ENCODE measurements around the gene EMX2.
"Not testable (repeated sequence)": the region's sequence is repeated elsewhere in the genome, so short reads cannot be mapped to it uniquely, and the experiment has no call there.

EMX2 gene

GRCh38 chr10:117562896-117563737 lies 20.6 kb downstream of the EMX2 start:
- no peak for DNase-seq

DNA sequence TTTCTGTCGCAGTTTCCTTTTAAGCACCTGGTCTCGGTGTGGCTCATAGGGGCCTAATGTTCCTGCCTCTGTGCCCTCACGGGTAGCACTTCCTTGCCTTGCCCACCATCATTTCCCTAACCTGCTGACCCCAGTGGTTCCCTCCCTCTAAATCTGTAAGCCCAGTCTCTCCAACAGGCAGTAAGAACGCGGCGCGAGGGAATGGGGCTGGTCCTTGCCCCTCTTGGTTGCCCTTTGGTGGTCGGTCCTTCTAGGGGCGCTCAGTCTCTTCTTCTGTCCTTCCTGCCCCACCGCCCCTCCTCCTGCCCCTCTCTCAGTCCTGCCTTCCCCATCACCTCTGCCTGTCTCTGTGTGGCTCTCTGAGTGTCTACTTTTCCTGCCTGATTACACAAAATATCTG lies 21.2 kb downstream of the EMX2 start:
- no peak for DNase-seq

GRCh38 chr10:117565068-117565467 lies 22.5 kb downstream of the EMX2 start:
- no peak for DNase-seq

- no peak for DNase-seq
Observed at GRCh38 chr10:117568334-117568733, 25.8 kb downstream of the EMX2 start.

DNA sequence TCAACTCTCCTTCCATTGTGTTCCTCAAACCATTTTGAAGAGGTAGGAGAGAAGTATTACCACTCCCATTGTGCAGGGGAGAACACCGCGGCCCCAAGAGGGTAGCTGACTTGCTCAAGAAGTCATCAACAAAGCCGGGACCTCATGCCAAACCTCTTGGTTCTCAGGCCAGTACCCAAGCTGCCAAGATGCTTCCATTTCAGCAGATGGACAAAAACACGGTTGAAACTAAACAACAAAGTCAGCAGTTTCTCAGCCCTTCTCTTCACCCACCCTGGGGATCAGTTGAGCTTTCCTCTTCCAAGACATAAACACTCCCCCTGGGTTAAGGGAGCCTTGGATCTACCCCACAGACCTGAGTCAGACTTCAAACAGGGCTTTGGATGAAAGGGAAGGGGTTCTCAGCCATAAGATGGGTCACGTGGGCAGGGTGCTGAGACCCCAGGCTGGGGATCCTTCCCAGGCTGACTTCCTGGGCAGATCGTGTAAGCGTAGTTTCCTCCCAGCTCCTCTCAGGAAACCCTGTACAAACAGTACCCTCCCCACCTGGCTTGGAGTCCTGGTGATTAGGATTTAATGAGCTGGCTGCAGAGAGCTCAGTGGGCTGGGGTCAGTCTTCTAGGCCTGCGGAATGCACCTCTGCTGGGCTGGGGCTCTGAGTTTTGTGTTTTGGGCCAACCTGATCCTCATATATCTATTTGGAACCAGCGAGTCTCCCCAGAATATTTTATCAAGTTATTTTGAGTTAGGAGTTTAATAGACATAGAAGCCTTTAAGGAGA lies 27.3 kb downstream of the EMX2 start:
- DNase-seq = no peak

- DNase-seq = no peak
Observed at GRCh38 chr10:117570880-117571279, 28.3 kb downstream of the EMX2 start.

DNA sequence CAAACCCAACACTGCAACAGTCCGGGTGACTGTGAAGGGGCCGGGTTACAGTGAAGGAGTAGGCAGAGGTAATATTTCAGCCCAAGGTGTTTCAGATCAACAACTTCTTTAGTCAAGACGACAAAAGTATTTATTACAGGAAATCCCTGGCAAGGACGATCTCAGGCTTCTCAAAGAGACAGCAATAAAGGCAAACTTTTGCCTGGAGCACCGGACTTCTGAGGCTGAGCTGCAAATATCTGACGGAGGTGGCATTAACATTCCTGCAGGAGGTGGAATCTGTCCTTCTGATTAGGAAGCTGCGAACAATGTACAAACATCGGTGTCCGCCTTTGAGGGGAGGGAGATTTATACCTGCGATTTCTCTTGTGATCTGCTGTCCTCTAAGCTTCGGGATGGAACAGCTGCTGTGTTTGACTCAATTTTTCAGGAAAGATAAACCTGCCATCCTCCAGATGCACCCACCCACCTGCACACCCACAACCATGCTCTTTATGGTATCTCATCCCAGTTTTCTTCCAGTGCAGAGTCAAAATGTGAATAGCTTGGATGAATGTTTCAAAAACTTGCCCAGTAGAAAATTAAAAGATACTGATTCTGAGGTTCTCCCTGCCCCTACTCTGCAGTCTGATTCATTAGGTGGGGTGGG lies 32.1 kb downstream of the EMX2 start:
- no peak for DNase-seq

- DNase-seq = no peak
Observed at GRCh38 chr10:117578490-117578889, 35.9 kb downstream of the EMX2 start.

DNA sequence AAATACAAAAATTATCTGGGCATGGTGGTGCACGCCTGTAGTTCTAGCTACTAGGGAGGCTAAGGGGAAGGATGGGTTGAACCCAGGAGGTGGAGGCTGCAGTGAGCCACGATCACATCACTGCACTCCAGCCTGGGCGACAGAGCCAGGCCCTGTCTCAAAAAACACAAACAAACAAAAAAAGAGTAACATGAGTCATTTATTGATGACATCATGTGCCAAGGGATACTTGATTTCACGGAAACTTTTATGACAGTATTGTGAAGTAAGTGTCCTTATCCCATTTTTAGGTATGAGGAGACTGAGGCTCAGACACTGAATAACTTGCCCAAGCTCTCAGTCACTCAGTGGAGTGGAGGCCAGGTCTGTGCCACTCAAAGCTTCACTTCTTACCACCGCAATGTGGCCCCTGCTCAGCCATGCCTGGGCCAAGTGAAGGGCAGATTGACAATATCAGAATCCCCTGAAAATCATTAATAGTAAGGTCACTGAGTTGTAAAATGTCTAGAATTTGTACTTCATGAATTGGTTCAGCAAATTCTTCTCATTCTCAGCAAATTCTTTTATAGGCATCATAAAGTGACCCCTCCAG lies 36.5 kb downstream of the EMX2 start:
- no peak for DNase-seq

GRCh38 chr10:117581961-117582360 lies 39.4 kb downstream of the EMX2 start:
- DNase-seq = no peak

GRCh38 chr10:117584831-117585230 lies 42.3 kb downstream of the EMX2 start:
- DNase-seq = not testable (repeated sequence)

- DNase-seq = no peak
Observed at GRCh38 chr10:117587036-117587435, 44.5 kb downstream of the EMX2 start.

DNA sequence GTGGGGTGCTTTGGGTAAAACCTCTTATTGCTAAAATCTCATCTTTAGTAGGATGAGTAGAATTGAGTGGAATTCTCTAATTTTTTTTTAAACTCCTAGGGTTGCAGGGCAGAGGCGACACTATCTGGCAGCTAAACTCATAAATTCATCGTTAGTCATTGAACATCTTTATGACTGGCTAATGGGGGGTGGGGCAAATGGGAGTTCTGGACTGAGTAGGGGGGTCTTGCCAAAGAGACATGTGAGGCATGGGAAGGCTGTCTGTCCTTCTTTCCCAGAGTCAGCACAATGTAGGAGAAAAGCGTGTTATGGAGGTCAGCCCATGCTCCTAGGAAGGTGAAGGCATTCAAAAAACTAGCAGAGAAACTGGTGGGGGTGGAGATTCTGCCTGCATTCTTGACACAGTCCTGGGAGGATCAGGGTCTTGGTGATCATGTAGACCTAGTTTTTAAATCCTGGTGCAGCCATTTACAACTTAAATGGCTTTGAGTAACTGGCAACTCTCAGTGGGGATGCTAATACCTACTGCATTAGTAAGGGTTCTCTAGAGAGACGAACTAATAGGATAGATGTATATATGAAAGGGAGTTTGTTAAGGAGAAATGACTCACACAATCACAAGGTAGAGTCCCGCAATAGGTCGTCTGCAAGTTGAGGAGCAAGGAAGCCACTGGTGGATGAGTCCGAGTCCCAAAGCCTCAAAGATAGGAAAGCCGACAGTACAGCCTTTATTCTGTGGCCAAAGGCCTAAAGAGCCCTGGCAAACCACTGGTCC lies 47.7 kb downstream of the EMX2 start:
- no peak for DNase-seq

GRCh38 chr10:117591043-117591442 lies 48.5 kb downstream of the EMX2 start:
- DNase-seq = no peak

DNA sequence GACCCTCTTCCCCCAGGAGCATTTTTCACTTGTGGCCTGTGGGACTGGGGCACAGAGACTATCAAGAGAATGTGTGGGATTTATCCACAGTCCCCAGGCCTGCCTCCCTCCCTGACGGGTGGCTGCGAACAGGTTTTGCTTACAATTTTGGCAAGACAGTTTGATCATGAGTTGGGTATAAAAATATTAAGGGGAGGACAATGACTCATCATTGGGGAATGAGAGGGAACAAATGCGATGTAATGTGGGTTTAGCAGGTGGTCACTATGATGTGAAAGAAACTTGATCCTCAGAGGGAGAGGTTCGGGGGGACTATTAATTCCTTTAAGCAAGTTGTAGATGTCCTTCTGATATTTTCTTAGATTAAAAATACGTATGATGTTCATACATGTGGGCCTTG lies 52.2 kb downstream of the EMX2 start:
- no peak for DNase-seq

GRCh38 chr10:117596706-117597105 lies 54.2 kb downstream of the EMX2 start:
- no peak for DNase-seq

GRCh38 chr10:117597216-117597615 lies 54.7 kb downstream of the EMX2 start:
- no peak for DNase-seq
